HUES6 (cell line): ENCODE measurements around the gene CTNNA1.

Experiments
- H3K27ac ChIP-seq: 2 replicates; pipeline ENCODE4 v1.7.0; 2013; ENCODE audit warnings: low read depth, mild to moderate bottlenecking, low read length, inconsistent platforms
- H3K27me3 ChIP-seq: 2 replicates; pipeline ENCODE4 v1.6.1; 2013; ENCODE audit warnings: low read length; ENCODE audit not compliant: control insufficient read depth, insufficient read depth
- H3K36me3 ChIP-seq: 2 replicates; pipeline ENCODE4 v1.6.1; 2013; ENCODE audit warnings: low read length; ENCODE audit not compliant: control insufficient read depth, insufficient read depth
- H3K4me1 ChIP-seq: 2 replicates; pipeline ENCODE4 v1.6.1; 2013; ENCODE audit warnings: low read length; ENCODE audit not compliant: control insufficient read depth, insufficient read depth
- H3K4me3 ChIP-seq: 2 replicates; pipeline ENCODE4 v1.5.1; 2013; ENCODE audit warnings: low read depth, low read length
- H3K9ac ChIP-seq: one replicate; pipeline ENCODE4 v1.6.1; 2013; ENCODE audit warnings: mild to moderate bottlenecking, low read length
- H3K9me3 ChIP-seq: 2 replicates; pipeline ENCODE4 v1.6.1; 2013; ENCODE audit warnings: low read depth, low read length; ENCODE audit not compliant: control insufficient read depth, insufficient read depth

The CTNNA1 gene

DNA sequence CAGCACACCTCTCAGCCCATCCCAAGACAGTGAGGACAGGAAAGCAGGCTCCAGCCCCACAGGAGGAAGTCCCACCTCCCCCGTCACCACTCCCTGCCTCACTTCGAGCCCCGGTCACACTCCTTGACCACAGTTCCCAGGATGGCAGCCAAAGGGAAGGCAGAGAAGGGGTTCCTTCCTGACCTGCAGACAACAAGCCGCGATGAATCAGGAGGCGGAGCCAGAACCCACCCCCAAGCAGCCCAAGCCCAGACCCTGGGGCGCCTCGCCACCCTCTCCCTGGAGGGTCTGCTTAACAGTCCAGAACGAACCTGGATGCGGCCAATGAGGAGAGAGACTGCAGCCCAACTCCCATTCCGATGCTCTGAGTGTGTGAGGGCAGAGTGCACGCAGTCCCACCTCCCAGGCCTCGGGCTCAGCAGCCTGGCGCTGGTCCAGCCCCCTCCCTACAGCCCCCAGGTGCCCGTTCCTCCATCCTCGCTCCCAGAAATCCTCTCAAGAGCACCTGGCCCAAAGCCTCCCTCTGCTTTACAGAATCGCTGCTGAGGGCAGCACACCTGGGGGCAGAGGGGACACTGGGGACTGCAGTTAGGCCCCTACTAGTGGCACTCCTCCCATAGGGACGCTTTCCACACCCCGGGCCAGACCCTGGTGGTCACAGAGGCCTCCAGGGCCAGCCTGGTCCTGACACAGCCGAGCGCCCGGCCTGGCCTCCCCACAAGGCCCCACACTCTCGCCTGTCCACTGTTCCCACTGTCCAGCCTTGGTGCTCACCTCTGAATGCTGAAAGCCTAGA is 191.5 kb downstream of the CTNNA1 start:
- Histone ChIP-seq H3K27ac (no peak overlapping the region), H3K9ac (no peak overlapping the region), H3K9me3 (no peaks in the 10 kb centered on the region)

GRCh38 chr5:138945421-138946240 is 192.4 kb downstream of the CTNNA1 start:
- Histone ChIP-seq H3K4me3 (no peak overlapping the region), H3K9me3 (no peaks in the 10 kb centered on the region), H3K27me3 (no peaks in the 10 kb centered on the region), H3K4me1 (peaks cover 22% of the 10 kb centered on the region), H3K9ac (no peak overlapping the region), H3K36me3 (no peaks in the 10 kb centered on the region), H3K27ac (no peak overlapping the region)

More for the DNA sequence above, 191.5 kb downstream of the CTNNA1 start:
- Histone ChIP-seq H3K36me3 (no peaks in the 10 kb centered on the region), H3K27me3 (no peaks in the 10 kb centered on the region), H3K4me3 (no peak overlapping the region), H3K4me1 (peaks cover 22% of the 10 kb centered on the region)

DNA sequence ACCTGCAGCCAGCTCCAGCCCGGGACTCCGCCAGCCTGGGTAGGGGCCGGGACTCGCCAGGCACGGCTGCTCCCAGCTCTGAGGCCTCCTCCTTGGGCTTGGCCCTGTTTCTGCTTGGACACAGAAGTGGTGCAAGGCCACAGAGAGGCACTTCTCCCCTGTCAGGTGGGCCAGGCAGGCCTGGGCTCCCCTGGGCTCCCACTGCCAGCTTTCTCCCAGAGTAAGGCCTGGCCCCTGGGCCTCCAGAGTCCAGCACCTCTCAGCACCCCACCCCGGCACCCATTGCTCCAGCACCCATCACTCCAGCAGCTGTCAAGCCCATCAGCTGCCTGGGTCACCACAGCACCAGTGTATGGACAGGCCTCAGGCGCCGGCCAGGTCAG is 193.0 kb downstream of the CTNNA1 start:
- Histone ChIP-seq H3K9me3 (no peaks in the 10 kb centered on the region), H3K27ac (no peak overlapping the region), H3K4me3 (no peak overlapping the region), H3K9ac (no peak overlapping the region), H3K27me3 (no peaks in the 10 kb centered on the region), H3K4me1 (peaks cover 22% of the 10 kb centered on the region), H3K36me3 (no peaks in the 10 kb centered on the region)

GRCh38 chr5:138946831-138947560 is 193.8 kb downstream of the CTNNA1 start:
- Histone ChIP-seq H3K27ac (no peak overlapping the region), H3K36me3 (no peaks in the 10 kb centered on the region), H3K9me3 (no peaks in the 10 kb centered on the region), H3K9ac (no peak overlapping the region), H3K4me3 (no peak overlapping the region), H3K4me1 (peaks cover 22% of the 10 kb centered on the region), H3K27me3 (no peaks in the 10 kb centered on the region)

DNA sequence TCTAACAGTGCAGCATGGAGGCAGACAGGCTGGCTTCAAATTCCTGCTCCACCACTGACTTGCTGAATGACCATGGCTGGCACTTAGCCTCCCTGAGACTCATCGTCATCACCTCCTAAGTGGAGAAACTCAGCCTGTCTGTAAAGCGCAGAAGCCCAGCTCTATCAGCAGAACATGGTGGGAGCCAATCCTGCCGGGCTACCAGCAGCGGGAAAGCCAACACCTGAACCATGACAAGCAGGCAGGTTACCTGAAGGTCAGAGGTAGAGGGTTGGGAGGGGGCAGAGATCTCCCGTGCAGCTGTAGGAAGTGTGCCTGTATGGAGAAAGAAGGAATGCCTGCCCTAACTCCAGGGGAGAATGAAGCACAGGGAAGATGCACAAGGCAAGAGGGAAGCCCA is 194.6 kb downstream of the CTNNA1 start:
- no peak overlapping the region for H3K4me3 ChIP-seq
- no peaks in the 10 kb centered on the region for H3K9me3 ChIP-seq
- H3K27me3 ChIP-seq = no peaks in the 10 kb centered on the region
- H3K4me1 ChIP-seq = peaks cover 22% of the 10 kb centered on the region
- no peak overlapping the region for H3K27ac ChIP-seq
- H3K36me3 ChIP-seq = no peaks in the 10 kb centered on the region
- H3K9ac ChIP-seq = no peak overlapping the region

- Histone ChIP-seq H3K4me3 (no peak overlapping the region), H3K27ac (no peak overlapping the region), H3K9me3 (no peaks in the 10 kb centered on the region), H3K36me3 (no peaks in the 10 kb centered on the region), H3K9ac (no peak overlapping the region), H3K27me3 (no peaks in the 10 kb centered on the region), H3K4me1 (peaks cover 27% of the 10 kb centered on the region)
Observed at GRCh38 chr5:138948471-138949222, 195.4 kb downstream of the CTNNA1 start.

- H3K4me1 ChIP-seq = peaks cover 31% of the 10 kb centered on the region
- H3K9me3 ChIP-seq = no peaks in the 10 kb centered on the region
- H3K27me3 ChIP-seq = no peaks in the 10 kb centered on the region
- H3K4me3 ChIP-seq = no peak overlapping the region
- H3K9ac ChIP-seq = no peak overlapping the region
- H3K36me3 ChIP-seq = no peaks in the 10 kb centered on the region
- no peak overlapping the region for H3K27ac ChIP-seq
Observed at GRCh38 chr5:138949223-138949574, 196.0 kb downstream of the CTNNA1 start.

DNA sequence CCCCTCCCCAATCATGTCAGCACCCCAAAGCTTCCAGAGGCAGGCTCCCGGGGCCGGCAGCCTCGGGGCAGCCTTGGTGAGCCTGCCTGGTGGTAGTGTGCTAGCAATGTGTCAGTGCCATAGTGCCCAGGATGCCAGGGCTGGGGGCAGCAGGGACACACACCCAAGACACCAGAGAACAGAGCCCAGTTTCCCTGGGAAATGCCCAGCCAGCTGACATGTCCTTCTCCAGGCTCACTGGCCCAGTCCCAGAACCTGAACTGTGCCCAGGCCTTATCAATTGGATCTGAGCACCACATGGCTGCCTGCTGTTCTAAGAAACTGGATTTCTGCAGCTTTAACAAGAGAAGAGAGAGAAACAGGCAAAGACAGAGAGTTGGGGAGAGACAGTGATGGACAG is 196.8 kb downstream of the CTNNA1 start:
- H3K9me3 ChIP-seq = no peaks in the 10 kb centered on the region
- H3K27me3 ChIP-seq = no peaks in the 10 kb centered on the region
- H3K27ac ChIP-seq = no peak overlapping the region
- peaks cover 39% of the 10 kb centered on the region for H3K4me1 ChIP-seq
- H3K9ac ChIP-seq = no peak overlapping the region
- H3K36me3 ChIP-seq = no peaks in the 10 kb centered on the region
- H3K4me3 ChIP-seq = no peak overlapping the region

- Histone ChIP-seq H3K9me3 (no peaks in the 10 kb centered on the region), H3K9ac (no peak overlapping the region), H3K4me3 (no peak overlapping the region), H3K4me1 (peaks cover 40% of the 10 kb centered on the region), H3K27ac (no peak overlapping the region), H3K27me3 (no peaks in the 10 kb centered on the region), H3K36me3 (no peaks in the 10 kb centered on the region)
Observed at GRCh38 chr5:138950421-138951031, 197.3 kb downstream of the CTNNA1 start.
